IPS-15b (cell line): Measurements from ENCODE around the gene GFPT2.

Experiments
- H3K27me3 ChIP-seq: one replicate; pipeline ENCODE4 v1.6.1; 2013; ENCODE audit warnings: low read length; ENCODE audit not compliant: control insufficient read depth, insufficient read depth
- H3K36me3 ChIP-seq: one replicate; pipeline ENCODE4 v1.6.1; 2013; ENCODE audit warnings: low read length; ENCODE audit not compliant: control insufficient read depth, insufficient read depth
- H3K4me1 ChIP-seq: one replicate; pipeline ENCODE4 v1.6.1; 2013; ENCODE audit warnings: mild to moderate bottlenecking, low read length; ENCODE audit not compliant: control insufficient read depth, insufficient read depth
- H3K4me3 ChIP-seq: one replicate; pipeline ENCODE4 v1.5.1; 2013; ENCODE audit warnings: low read depth, low read length
- H3K9ac ChIP-seq: one replicate; pipeline ENCODE4 v1.6.1; 2013; ENCODE audit warnings: low read depth, mild to moderate bottlenecking, low read length
- H3K9me3 ChIP-seq: one replicate; pipeline ENCODE4 v1.6.1; 2013; ENCODE audit warnings: mild to moderate bottlenecking, low read length; ENCODE audit not compliant: control insufficient read depth, insufficient read depth

Gene GFPT2

DNA sequence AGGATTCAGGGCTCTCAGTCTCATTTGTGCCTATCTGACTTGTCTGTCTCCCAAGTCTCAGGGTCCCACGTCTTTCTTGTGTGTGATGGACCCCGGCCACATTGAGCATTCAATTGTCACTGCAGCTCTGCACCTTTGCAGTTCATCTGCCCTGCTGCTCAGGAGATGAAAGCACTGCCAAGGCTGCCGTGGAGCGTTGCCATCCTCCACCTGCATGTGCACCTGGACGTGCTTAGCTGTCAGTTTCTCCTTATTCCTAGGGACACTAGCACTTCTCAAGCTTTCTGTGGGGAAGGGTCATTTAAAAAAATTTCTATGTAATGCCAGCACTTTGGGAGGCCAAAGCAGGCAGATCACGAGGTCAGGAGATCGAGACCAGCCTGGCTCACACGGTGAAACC is 22.8 kb upstream of the GFPT2 start:
- Histone ChIP-seq H3K9ac (no peak overlapping the region), H3K9me3 (no peaks in the 10 kb centered on the region), H3K4me1 (no peaks in the 10 kb centered on the region), H3K27me3 (no peaks in the 10 kb centered on the region), H3K4me3 (no peak overlapping the region), H3K36me3 (no peaks in the 10 kb centered on the region)

DNA sequence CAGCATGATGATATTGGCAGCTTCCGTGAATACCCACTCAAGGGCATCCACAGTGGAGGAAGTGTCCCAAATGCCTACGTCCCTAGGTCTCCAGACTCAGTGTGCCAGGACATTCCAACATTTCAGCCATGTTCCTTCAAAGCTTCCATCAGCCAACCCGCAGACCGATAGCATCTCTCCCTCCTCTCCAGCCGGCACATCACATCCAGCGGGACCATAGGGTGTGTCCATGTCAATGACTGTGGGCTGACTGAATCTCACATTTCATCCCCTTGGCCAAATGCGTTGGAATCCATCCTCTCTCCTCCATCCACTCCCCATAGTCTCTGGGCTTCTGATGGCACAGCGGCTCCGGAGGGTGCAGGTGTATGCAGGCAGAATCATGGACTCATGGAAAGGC is 22.2 kb upstream of the GFPT2 start:
- Histone ChIP-seq H3K36me3 (no peaks in the 10 kb centered on the region), H3K4me3 (no peak overlapping the region), H3K27me3 (no peaks in the 10 kb centered on the region), H3K9me3 (no peaks in the 10 kb centered on the region), H3K9ac (no peak overlapping the region), H3K4me1 (no peaks in the 10 kb centered on the region)

DNA sequence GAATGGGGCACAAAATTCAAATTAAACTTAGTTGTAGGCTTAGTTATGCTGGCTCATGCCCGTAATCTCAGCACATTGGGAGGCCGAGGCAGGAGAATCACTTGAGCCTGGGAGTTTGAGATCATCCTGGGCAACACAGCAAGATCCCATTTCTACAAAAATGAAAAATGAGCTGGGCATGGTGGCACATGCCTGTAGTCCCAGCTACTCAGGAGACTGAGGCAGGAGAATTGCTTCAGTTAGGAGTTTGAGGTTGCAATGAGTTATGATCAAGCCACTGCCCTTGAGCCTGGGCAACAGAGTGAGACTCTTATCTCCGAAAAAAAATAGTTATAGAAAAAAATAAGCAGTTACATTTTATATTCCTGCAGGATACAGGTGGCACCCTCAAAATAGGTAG is 20.7 kb upstream of the GFPT2 start:
- Histone ChIP-seq H3K36me3 (no peaks in the 10 kb centered on the region), H3K4me3 (no peak overlapping the region), H3K27me3 (no peaks in the 10 kb centered on the region), H3K4me1 (no peaks in the 10 kb centered on the region), H3K9me3 (no peaks in the 10 kb centered on the region), H3K9ac (no peak overlapping the region)

DNA sequence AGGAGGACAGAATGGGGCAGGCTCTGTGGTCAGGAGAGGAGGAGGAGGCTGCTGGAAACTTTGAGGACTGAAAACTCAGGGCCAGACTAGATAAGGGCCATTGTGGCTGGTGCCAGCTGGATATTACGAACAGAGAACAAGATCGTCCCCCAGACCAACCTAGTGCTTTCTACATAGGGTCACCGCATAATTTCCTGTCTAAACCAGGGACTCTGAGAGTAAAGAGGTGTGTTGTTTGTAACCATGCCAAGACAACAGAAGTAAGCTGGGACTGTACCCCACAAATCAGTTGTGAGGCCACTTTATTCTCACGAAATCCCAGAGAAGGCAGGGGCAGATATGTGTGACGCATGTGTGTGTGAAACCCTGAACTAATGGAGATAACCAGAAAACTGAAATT is 20.3 kb upstream of the GFPT2 start:
- H3K4me1 ChIP-seq = no peaks in the 10 kb centered on the region
- H3K36me3 ChIP-seq = no peaks in the 10 kb centered on the region

DNA sequence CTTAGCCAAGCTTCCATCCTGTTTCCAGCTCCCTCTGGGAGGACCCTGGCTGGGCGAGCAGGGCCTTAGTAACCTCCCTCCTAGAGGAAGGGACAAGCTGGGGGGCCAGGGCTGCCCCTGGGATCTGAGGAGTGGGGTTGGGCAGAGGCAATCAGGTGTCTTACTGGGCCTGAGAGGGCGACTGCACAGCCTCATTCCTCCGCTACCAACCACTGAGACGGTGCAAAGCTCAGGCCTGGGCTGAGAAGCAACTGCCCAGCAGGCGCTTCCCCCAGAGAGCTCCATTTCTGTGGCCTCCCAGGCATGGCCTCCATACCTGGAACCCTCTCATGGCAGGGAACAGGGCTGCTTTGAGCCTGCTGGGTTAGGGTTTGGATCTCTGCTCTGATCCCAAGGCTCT is 18.8 kb upstream of the GFPT2 start:
- Histone ChIP-seq H3K4me1 (no peaks in the 10 kb centered on the region), H3K9ac (no peak overlapping the region), H3K36me3 (no peaks in the 10 kb centered on the region), H3K9me3 (no peaks in the 10 kb centered on the region), H3K27me3 (no peaks in the 10 kb centered on the region), H3K4me3 (no peak overlapping the region)

More for the DNA sequence above, 20.3 kb upstream of the GFPT2 start:
- no peak overlapping the region for H3K4me3 ChIP-seq
- no peaks in the 10 kb centered on the region for H3K27me3 ChIP-seq
- H3K9ac ChIP-seq = no peak overlapping the region
- H3K9me3 ChIP-seq = no peaks in the 10 kb centered on the region

DNA sequence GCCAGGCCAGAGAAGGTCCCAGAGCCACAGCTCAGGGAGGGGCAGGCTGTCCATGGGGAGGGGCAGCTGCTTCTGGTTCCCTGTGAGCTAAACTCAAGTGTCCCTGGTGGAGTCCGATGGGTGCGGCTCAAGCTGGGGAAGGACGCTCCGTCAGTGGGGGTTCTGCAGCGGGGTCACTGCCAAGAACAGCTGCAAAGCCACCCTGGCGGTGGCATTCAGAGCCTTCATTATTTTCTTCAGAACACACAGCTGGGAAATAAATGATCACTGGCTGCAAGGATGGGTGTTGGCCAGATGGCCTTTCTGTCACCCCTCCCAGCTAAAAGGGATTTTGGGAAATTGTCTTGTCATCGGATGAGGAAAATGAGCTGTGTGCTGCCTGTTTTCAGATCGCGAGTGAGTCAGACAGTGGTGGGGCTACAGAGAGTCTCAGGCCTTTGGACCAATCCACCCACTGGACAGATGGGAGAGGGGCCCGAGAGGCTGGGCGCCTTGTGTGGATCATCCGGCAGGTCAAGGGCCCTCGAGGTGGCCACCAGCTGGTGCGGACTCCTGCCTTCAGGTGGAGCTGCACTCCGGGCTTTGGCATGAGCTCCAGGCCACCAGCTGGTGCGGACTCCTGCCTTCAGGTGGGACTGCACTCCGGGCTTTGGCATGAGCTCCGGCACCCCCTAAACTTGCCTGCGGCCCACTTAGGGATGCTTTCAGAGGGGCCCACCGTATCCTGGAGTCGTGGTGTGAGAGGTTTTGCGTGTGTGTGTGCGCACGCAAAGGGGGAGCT is 17.9 kb upstream of the GFPT2 start:
- no peak overlapping the region for H3K9ac ChIP-seq
- H3K36me3 ChIP-seq = no peaks in the 10 kb centered on the region
- no peaks in the 10 kb centered on the region for H3K9me3 ChIP-seq
- no peaks in the 10 kb centered on the region for H3K27me3 ChIP-seq
- no peaks in the 10 kb centered on the region for H3K4me1 ChIP-seq
- no peak overlapping the region for H3K4me3 ChIP-seq

DNA sequence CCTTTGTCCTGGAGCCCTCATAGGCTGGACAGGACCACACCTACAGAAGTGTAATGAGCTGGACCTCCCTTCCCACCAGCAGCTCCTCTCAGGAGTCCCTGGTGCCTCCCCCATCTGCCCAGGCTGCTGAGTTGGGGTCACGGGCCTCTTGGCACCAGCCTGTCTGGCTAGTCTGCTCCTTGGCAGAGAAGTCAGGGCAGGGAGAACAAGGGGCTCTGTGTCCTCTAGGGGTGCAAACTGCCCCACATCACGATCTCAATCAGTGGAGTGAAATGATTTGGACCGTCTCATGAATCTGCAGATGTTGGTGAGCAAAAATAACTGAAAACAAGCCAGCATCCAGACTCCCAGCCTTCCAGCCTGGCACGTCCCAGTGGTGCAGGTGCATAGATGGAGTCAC is 14.9 kb upstream of the GFPT2 start:
- Histone ChIP-seq H3K4me3 (no peak overlapping the region), H3K36me3 (no peaks in the 10 kb centered on the region), H3K9me3 (no peaks in the 10 kb centered on the region), H3K27me3 (no peaks in the 10 kb centered on the region), H3K9ac (no peak overlapping the region), H3K4me1 (no peaks in the 10 kb centered on the region)

DNA sequence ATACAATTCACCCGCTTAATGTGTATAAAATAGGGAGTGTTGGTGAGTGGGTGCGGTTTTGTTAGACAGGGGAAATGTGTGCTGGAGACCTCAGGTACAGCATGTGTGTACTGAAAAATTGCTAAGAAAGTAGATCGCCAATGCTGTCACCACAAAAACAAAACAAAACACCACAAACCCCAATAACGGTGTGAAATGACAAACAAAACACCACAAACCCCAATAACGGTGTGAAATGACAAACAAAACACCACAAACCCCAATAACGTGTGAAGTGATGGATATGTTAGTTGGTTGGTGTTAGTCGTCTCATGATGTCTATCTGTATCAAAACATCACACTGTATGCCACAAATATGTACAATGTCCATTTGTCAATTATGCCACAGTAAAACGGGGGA is 14.2 kb upstream of the GFPT2 start:
- no peaks in the 10 kb centered on the region for H3K9me3 ChIP-seq
- H3K27me3 ChIP-seq = no peaks in the 10 kb centered on the region
- H3K36me3 ChIP-seq = no peaks in the 10 kb centered on the region
- H3K4me1 ChIP-seq = no peaks in the 10 kb centered on the region
- H3K9ac ChIP-seq = no peak overlapping the region
- H3K4me3 ChIP-seq = no peak overlapping the region

DNA sequence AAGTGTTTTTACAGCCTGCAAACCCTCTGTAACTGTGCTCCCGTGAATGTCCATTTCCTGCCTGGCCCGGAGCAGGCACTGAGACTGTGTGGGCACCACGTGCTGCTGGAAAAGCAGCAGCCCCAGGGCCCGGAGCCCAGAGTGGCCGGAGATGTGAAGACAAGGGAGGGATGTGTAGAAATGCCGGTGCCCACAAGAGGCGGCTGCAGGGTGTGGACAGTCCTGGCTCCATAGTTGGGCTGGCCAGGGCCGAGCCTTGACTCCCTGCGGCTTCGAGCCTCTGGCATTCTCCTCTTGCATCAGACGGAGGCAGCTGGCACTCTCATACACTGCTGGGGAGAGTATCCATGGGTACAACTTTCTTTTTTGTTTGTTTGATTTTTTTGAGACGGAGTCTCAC is 13.2 kb upstream of the GFPT2 start:
- Histone ChIP-seq H3K4me3 (no peak overlapping the region), H3K36me3 (no peaks in the 10 kb centered on the region), H3K4me1 (no peaks in the 10 kb centered on the region), H3K9me3 (no peaks in the 10 kb centered on the region), H3K9ac (no peak overlapping the region), H3K27me3 (no peaks in the 10 kb centered on the region)

DNA sequence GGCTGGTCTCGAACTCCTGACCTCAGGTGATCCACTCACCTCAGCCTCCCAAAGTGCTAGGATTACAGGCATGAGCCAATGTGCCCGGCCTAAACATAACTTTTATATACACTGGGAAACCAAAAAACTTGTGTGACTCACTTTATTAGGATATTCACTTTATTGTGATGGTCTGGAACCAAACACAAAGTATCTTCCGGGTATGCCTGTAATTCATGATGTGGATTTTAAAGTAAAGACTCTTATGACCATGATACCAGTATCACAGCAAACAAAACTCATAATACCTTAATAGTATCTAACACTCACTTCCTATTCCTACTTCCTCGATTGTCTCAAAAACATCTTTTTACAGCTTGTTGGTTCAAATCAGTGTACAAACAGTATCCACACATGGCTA is 12.7 kb upstream of the GFPT2 start:
- no peaks in the 10 kb centered on the region for H3K36me3 ChIP-seq
- H3K9ac ChIP-seq = no peak overlapping the region
- no peaks in the 10 kb centered on the region for H3K27me3 ChIP-seq
- no peak overlapping the region for H3K4me3 ChIP-seq
- H3K9me3 ChIP-seq = no peaks in the 10 kb centered on the region
- no peaks in the 10 kb centered on the region for H3K4me1 ChIP-seq

DNA sequence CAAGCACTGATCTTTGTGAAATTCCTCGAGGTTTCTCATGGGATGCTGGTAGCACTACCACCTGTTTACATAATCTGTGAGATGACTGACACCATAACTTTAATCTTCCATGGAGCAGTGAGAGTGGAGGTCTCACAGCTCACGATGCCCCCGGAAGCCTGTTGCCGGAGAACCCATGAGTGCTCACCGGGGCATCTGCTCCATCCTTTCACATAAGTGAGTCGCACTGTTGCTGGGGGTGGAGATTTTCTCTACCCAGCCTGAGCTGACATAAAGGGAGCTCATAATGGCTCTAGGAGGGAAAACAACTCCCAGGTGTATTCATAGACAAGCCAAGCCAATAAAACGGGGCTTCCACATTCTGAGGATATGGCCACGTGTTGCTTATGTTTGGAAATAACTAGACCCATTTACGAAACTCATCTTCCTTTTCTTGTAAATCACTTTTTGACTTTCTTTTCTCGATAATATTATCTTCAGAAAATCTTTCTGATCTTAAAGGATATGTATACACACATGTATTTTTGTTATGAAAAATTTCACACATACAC is 11.2 kb upstream of the GFPT2 start:
- Histone ChIP-seq H3K9me3 (no peaks in the 10 kb centered on the region), H3K27me3 (no peaks in the 10 kb centered on the region), H3K4me3 (no peak overlapping the region), H3K9ac (no peak overlapping the region), H3K36me3 (no peaks in the 10 kb centered on the region), H3K4me1 (no peaks in the 10 kb centered on the region)

DNA sequence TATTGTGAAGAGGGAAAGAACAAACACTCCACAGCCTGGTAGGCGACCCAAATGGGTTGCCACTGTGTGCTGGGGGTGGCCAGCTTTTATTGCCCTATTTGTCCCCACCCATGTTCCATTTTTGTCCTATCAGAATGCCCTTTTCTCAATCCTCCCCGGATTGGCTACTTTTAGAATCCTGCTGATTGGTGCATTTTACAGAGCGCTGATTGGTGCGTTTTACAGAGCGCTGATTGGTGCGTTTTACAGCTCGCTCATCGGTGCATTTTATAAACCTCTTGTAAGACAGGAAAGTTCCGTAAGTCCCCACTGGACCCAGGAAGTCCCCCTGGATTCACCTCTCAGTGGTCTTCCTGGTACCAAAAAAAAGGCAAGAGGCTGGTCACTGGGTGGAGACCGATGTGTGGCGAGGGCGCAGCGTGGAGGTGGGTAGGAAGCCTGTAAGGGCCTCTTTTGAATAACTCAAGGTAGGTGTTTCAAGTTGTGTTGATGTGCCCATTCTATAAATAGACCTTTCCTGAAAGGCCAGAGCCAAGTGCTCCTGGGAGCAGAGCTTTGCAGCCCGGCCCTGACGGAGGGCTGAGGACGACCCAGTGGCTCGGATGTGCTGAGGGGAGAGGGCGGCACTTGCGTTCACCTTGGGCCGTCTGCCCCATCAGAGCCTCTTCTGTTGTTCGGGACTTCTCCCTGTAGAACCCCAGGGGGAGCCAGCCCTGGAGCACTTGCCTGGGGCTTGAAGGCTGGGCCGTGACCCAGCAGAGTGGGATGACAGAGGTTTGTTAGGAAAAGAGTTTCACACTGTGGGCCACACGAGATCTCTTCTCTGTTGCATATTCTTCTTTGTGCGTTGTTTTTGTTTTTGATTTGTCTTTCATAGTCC is 7.2 kb upstream of the GFPT2 start:
- no peak overlapping the region for H3K9ac ChIP-seq
- no peaks in the 10 kb centered on the region for H3K36me3 ChIP-seq
- H3K27me3 ChIP-seq = peaks cover 4% of the 10 kb centered on the region
- H3K4me3 ChIP-seq = no peak overlapping the region
- no peaks in the 10 kb centered on the region for H3K9me3 ChIP-seq
- H3K4me1 ChIP-seq = no peaks in the 10 kb centered on the region
